Liver (tissue), 3 donors: ENCODE measurements around the gene IGF2BP2.

Source experiments
- RAD21 ChIP-seq, 2 donors: IDR thresholded peaks; 2 replicates each; pipeline ENCODE4 v1.6.1; 2016; ENCODE audit warnings: antibody characterized with exemption in 2 of 2, mild to moderate bottlenecking in 2 of 2
- TAF1 ChIP-seq: conservative IDR thresholded peaks from 2 replicates; pipeline ENCODE4 v1.6.1; 2016; ENCODE audit warnings: antibody characterized with exemption, mild to moderate bottlenecking
- YY1 ChIP-seq: IDR thresholded peaks from 2 replicates; pipeline ENCODE4 v1.6.1; 2016; ENCODE audit warnings: antibody characterized with exemption, mild to moderate bottlenecking
- TF ChIP-seq, protein P1 (sequence below): IDR thresholded peaks from 2 replicates; pipeline ENCODE4 v1.6.1; 2016; ENCODE audit warnings: antibody characterized with exemption
- TF ChIP-seq, protein P2 (sequence below): fragments of 150-350 bp; IDR thresholded peaks from 2 replicates; pipeline ENCODE4 v1.5.1; 2017; ENCODE audit warnings: improper control_type of control experiment, low read depth, low read length; ENCODE audit not compliant: missing input control
- TF ChIP-seq, protein P3 (sequence below): IDR thresholded peaks from 2 replicates; pipeline ENCODE4 v1.6.1; 2016; ENCODE audit warnings: antibody characterized with exemption
- donor health status: healthy.
- donor health status: healthy.

DNA sequence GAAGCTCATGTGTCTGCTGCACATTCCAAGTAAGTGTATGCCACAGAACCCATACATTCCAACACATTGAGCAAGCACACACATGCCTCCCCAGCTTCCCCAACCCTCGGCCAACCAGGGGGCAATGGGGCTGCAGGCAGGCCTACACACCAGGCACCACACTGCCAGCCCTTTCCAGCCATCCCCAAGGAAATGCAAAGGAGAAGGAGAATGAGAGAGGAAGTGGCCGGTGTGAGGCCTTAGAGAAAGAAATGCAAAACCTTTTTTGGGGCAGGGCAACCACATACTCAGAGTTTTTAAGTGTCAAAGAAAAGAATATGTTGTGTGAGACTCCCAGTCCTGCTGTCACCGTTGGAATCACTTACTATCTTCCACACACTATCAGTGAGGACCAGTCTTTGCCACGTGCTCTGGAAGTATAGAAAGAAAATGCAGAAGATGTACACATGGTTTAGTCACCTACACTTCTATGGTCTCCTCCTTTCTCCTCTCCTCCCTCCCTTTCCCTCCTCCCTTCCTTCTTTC, 11.1 kb downstream of the IGF2BP2 start:
- TF ChIP-seq RAD21 (IDR thresholded peaks at IDR 0.05) (no peak), TAF1 (no peak), YY1 (no peak)
- TF ChIP-seq, protein P1, sequence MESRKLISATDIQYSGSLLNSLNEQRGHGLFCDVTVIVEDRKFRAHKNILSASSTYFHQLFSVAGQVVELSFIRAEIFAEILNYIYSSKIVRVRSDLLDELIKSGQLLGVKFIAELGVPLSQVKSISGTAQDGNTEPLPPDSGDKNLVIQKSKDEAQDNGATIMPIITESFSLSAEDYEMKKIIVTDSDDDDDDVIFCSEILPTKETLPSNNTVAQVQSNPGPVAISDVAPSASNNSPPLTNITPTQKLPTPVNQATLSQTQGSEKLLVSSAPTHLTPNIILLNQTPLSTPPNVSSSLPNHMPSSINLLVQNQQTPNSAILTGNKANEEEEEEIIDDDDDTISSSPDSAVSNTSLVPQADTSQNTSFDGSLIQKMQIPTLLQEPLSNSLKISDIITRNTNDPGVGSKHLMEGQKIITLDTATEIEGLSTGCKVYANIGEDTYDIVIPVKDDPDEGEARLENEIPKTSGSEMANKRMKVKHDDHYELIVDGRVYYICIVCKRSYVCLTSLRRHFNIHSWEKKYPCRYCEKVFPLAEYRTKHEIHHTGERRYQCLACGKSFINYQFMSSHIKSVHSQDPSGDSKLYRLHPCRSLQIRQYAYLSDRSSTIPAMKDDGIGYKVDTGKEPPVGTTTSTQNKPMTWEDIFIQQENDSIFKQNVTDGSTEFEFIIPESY, result no peak
- TF ChIP-seq, protein P2, sequence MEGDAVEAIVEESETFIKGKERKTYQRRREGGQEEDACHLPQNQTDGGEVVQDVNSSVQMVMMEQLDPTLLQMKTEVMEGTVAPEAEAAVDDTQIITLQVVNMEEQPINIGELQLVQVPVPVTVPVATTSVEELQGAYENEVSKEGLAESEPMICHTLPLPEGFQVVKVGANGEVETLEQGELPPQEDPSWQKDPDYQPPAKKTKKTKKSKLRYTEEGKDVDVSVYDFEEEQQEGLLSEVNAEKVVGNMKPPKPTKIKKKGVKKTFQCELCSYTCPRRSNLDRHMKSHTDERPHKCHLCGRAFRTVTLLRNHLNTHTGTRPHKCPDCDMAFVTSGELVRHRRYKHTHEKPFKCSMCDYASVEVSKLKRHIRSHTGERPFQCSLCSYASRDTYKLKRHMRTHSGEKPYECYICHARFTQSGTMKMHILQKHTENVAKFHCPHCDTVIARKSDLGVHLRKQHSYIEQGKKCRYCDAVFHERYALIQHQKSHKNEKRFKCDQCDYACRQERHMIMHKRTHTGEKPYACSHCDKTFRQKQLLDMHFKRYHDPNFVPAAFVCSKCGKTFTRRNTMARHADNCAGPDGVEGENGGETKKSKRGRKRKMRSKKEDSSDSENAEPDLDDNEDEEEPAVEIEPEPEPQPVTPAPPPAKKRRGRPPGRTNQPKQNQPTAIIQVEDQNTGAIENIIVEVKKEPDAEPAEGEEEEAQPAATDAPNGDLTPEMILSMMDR, result no peak
- TF ChIP-seq, protein P3, sequence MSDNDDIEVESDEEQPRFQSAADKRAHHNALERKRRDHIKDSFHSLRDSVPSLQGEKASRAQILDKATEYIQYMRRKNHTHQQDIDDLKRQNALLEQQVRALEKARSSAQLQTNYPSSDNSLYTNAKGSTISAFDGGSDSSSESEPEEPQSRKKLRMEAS, result no peak
